Cardiac septum (tissue), 1 donor: Measurements from ENCODE around the gene LYPD6. TPM values are rescaled to one million over a fixed set of nuclear protein-coding genes. Genes with fewer than 3 reads are reported as not detected.

ENCODE experiments used
- DNase-seq: peaks from one replicate; pipeline ENCODE4 v3.0.0-alpha.2; 2020; ENCODE audit warnings: low spot score
- intact Hi-C: fragments of 100-400 bp; cut with DNase I; formaldehyde crosslinking; loops from one replicate; pipeline ENCODE4 v1.14.0; 2022
- total RNA-seq: library from RNA; stranded (reverse); fragmentation: NEBNext Ultra II Directional; extraction: Animal tissue kit (Norgen Biotek cat#: 25700); gene quantifications from one replicate; pipeline ENCODE4 v1.2.1, GENCODE V29; 2021
- donor health status: DM: no; HTN: no; CAD: no.

Gene LYPD6
- total RNA-seq, 1 donor from 2014 or later = 0.16 TPM

GRCh38 chr2:149441255-149441654, 110.9 kb downstream of the LYPD6 start:
- DNase-seq = no peak
- intact Hi-C loops = no loop called here

- intact Hi-C loops = no loop called here
- DNase-seq = no peak
Measured at GRCh38 chr2:149442346-149442745, 112.0 kb downstream of the LYPD6 start.

GRCh38 chr2:149443150-149443549, 112.8 kb downstream of the LYPD6 start:
- intact Hi-C loops = no loop called here
- no peak for DNase-seq

- DNase-seq = no peak
- intact Hi-C loops = no loop called here
Measured at GRCh38 chr2:149446748-149447147, 116.4 kb downstream of the LYPD6 start.

- intact Hi-C loops = no loop called here
- DNase-seq = no peak
Measured at GRCh38 chr2:149448315-149448714, 117.9 kb downstream of the LYPD6 start.

- intact Hi-C loops = no loop called here
- no peak for DNase-seq
Measured at GRCh38 chr2:149449017-149449416, 118.6 kb downstream of the LYPD6 start.

- intact Hi-C loops = no loop called here
- DNase-seq = no peak
Measured at GRCh38 chr2:149451417-149452165, 121.2 kb downstream of the LYPD6 start.

GRCh38 chr2:149456285-149456684, 125.9 kb downstream of the LYPD6 start:
- intact Hi-C loops = no loop called here
- no peak for DNase-seq

- DNase-seq = no peak
- intact Hi-C loops = no loop called here
Measured at GRCh38 chr2:149458502-149458901, 128.1 kb downstream of the LYPD6 start.

GRCh38 chr2:149463328-149464002, 133.1 kb downstream of the LYPD6 start:
- intact Hi-C loops = no loop called here

GRCh38 chr2:149464396-149464795, 134.0 kb downstream of the LYPD6 start:
- no peak for DNase-seq
- intact Hi-C loops = no loop called here

More at GRCh38 chr2:149463328-149464002, 133.1 kb downstream of the LYPD6 start:
- DNase-seq = no peak

- no peak for DNase-seq
- intact Hi-C loops = no loop called here
Measured at GRCh38 chr2:149465873-149466272, 135.5 kb downstream of the LYPD6 start.

- no peak for DNase-seq
- intact Hi-C loops = no loop called here
Measured at GRCh38 chr2:149466635-149467034, 136.2 kb downstream of the LYPD6 start.

GRCh38 chr2:149467436-149467835, 137.0 kb downstream of the LYPD6 start:
- intact Hi-C loops = no loop called here

GRCh38 chr2:149468636-149469035, 138.2 kb downstream of the LYPD6 start:
- no peak for DNase-seq
- intact Hi-C loops = no loop called here

More at GRCh38 chr2:149467436-149467835, 137.0 kb downstream of the LYPD6 start:
- DNase-seq = no peak

GRCh38 chr2:149470046-149470445, 139.7 kb downstream of the LYPD6 start:
- intact Hi-C loops = no loop called here
- DNase-seq = no peak

- intact Hi-C loops = no loop called here
Measured at GRCh38 chr2:149472413-149472812, 142.0 kb downstream of the LYPD6 start.

GRCh38 chr2:149473068-149473467, 142.7 kb downstream of the LYPD6 start:
- no peak for DNase-seq
- intact Hi-C loops = no loop called here

More at GRCh38 chr2:149472413-149472812, 142.0 kb downstream of the LYPD6 start:
- DNase-seq = no peak

GRCh38 chr2:149473521-149473920, 143.1 kb downstream of the LYPD6 start:
- intact Hi-C loops = no loop called here

GRCh38 chr2:149483004-149483605, 152.7 kb downstream of the LYPD6 start:
- no peak for DNase-seq
- intact Hi-C loops = no loop called here

More at GRCh38 chr2:149473521-149473920, 143.1 kb downstream of the LYPD6 start:
- DNase-seq = no peak

- intact Hi-C loops = no loop called here
- DNase-seq = no peak
Measured at GRCh38 chr2:149486664-149487063, 156.3 kb downstream of the LYPD6 start.
